Measurements from ENCODE around the gene HOXD1. TPM values are rescaled to one million over a fixed set of nuclear protein-coding genes. Genes with fewer than 3 reads are reported as not detected.

HOXD1 gene
- total RNA-seq, 1 experiment from 2014 or later, result not detected

GRCh38 chr2:176184749-176185148 is 3.7 kb upstream of the HOXD1 start:
- Histone ChIP-seq H2BK15ac (ENCODE audit: low read depth, low read length) (no peak overlapping the region), H3K23ac (ENCODE audit: insufficient read length, low read depth, low read length) (no peak overlapping the region), H2AK5ac (ENCODE audit: insufficient read length, low read length) (no peak overlapping the region), H2BK20ac (ENCODE audit: low read depth, low read length, poor library complexity, severe bottlenecking) (no peak overlapping the region), H4K91ac (ENCODE audit: insufficient read length, low read depth, low read length) (no peak overlapping the region), H3K9me3 (ENCODE audit: control insufficient read depth, low read depth, low read length) (no peaks in the 10 kb centered on the region), H4K20me1 (ENCODE audit: control insufficient read depth, insufficient read depth, insufficient read length) (no peaks in the 10 kb centered on the region), H3K27me3 (ENCODE audit: insufficient read depth, low read length) (peaks cover 83% of the 10 kb centered on the region), H2BK120ac (ENCODE audit: low read depth, low read length, poor library complexity, severe bottlenecking) (no peak overlapping the region), H4K5ac (ENCODE audit: insufficient read length, low read depth, low read length) (no peak overlapping the region), H3T11ph (ENCODE audit: low read length) (no peak overlapping the region), H3K4me1 (ENCODE audit: insufficient read depth, low read length) (peaks cover 3% of the 10 kb centered on the region), H3K23me2 (ENCODE audit: insufficient read length, low read depth, low read length, poor library complexity, severe bottlenecking) (peaks cover 2% of the 10 kb centered on the region), H2BK12ac (ENCODE audit: insufficient read length, low read depth, low read length) (no peak overlapping the region), H4K8ac (replicated peaks; ENCODE audit: insufficient read length, low read depth, low read length) (no peak overlapping the region), H3K79me2 (ENCODE audit: insufficient read depth, low read length) (no peaks in the 10 kb centered on the region), H3K4ac (ENCODE audit: low read depth, low read length) (no peak overlapping the region), H3K27ac (ENCODE audit: insufficient read length, low read depth, low read length) (no peak overlapping the region), H2BK5ac (ENCODE audit: insufficient read length, low read length) (no peak overlapping the region), H3K4me2 (ENCODE audit: insufficient read depth, insufficient read length, low read length) (no peak overlapping the region), H3K9ac (ENCODE audit: extremely low read depth, insufficient read length, low read length) (no peak overlapping the region), H2AFZ (ENCODE audit: low read length) (no peak overlapping the region), H3K56ac (ENCODE audit: insufficient read length, low read depth, low read length) (no peak overlapping the region), H3K18ac (ENCODE audit: insufficient read length, low read depth, low read length) (no peak overlapping the region), H3K79me1 (ENCODE audit: insufficient read depth, low read depth, low read length, poor library complexity, severe bottlenecking) (no peaks in the 10 kb centered on the region), H3K14ac (ENCODE audit: insufficient read depth, low read length) (no peak overlapping the region)
- Mint-ChIP-seq H3K4me1 (peaks cover 10 to 19% of the 10 kb centered on the region in 2 experiments), H3K4me3 (no peak overlapping the region), H3K27me3 (ENCODE audit: low read depth) (peaks cover 98% of the 10 kb centered on the region), H3K36me3 (ENCODE audit: insufficient read depth in 1 of 3, low read depth in 3 of 3) (no peaks in the 10 kb centered on the region), H3K9me3 (0 out of 5 replicates have a peak, but pooled peaks cover 0 to 3% of the 10 kb centered on the region in 2 experiments), H3K27ac (no peak overlapping the region)
- DNase-seq, result no peak
- TF ChIP-seq CTCF (conservative IDR thresholded peaks at IDR 0.05), result no peak
- WGBS (ENCODE audit: extremely low coverage, insufficient read length, low lambda C conversion rate), result no CpG with 5 or more reads among the region's 2 CpGs
